Kidney capillary endothelial cell (primary cell): Measurements from ENCODE around the gene PRKCZ.
A peak's percentile ranks its signal among the peaks of the same experiment; 100 is the strongest.

Experiments
- DNase-seq: peaks from one replicate; pipeline ENCODE4 v3.0.0-alpha.2; 2018; ENCODE audit warnings: low spot score

The PRKCZ gene

GRCh38 chr1:2179283-2180013 lies 129.2 kb downstream of the PRKCZ start:
- DNase-seq: no peak

- no peak for DNase-seq
Observed at GRCh38 chr1:2180297-2181245, 130.4 kb downstream of the PRKCZ start.

DNA sequence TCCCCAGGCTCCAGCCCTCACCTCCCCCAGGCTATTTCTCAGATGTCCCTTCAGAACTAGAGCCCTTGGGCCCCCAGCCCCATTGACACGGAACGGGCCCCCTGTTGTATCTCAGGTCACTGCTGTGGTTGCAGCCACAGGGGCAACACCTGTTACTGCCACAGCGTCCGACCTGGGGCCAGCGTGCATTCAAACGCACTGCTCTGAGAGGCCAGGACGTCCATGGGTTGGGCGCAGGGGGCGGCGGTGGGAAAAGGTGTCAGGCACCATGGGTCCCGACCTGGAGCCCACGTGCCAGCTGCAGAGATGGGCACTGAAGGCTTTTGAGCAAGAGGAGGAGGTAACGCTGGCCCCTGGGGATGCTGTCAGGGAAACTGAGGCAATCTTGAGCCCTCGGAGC lies 131.1 kb downstream of the PRKCZ start:
- no peak for DNase-seq

DNA sequence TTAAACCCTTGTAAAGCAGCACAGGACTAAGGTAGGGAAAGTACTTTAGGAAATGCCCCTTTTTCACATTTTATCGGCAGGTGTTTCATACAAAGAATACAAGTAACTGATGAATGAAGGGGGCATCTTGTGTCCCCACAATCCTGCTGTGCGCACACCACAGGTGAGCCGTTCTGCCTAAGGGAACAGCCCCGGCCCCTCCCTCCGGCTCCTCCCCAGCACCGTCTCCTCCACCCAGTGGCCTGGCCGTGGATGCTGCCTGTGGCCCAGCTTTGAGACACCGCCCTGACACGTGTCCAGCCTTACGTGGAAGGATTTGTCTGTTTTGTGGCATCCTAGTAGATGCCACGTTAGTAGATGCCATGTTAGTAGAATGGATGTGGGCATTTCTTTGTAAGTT lies 131.5 kb downstream of the PRKCZ start:
- DNase-seq: no peak

DNA sequence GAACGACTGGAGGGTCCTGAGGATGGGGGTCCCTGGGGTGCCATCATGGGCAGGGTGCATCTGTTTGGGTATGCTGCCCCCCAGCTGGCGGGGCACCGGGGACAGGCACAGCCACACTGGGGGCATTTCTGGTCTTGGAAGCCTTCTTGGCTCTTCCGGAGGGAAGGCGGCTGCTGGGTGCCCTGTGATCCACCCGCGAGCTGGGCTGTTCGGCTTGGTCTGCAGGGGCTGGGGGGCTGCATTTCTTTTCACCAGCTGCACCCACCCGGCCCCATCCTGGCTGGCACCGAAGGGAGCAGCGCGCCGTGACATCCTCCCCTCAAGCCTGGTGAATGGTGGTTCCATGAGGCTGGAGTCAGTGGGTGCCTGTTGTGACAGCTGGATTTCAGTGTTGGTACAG lies 132.2 kb downstream of the PRKCZ start:
- DNase-seq: no peak

DNA sequence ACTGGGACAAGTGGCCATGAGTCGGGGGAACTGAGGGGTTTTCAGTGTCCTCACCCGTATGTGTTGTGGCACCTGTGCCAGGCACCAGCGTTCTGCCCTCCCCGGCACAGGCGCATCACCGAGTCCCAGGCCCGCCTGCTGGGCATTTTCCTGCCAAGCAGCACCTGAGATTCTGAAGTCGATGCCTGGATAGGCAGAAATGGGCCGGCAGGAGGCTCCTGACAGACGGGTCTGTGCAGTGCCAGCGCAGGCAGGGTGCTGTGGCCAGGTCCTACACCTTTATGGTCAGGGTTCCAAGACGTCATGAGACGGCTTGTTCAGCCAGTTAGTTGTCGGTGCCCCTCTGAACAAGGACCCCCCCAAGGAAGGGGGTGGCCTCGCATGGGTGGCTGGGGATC lies 133.7 kb downstream of the PRKCZ start:
- no peak for DNase-seq

GRCh38 chr1:2184531-2184930 lies 134.3 kb downstream of the PRKCZ start:
- DNase-seq: no peak

DNA sequence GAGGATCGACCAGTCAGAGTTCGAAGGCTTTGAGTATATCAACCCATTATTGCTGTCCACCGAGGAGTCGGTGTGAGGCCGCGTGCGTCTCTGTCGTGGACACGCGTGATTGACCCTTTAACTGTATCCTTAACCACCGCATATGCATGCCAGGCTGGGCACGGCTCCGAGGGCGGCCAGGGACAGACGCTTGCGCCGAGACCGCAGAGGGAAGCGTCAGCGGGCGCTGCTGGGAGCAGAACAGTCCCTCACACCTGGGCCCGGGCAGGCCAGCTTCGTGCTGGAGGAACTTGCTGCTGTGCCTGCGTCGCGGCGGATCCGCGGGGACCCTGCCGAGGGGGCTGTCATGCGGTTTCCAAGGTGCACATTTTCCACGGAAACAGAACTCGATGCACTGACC lies 134.7 kb downstream of the PRKCZ start:
- no peak for DNase-seq

GRCh38 chr1:2185880-2186855 lies 136.0 kb downstream of the PRKCZ start:
- DNase-seq: no peak

GRCh38 chr1:2186901-2187300 lies 136.7 kb downstream of the PRKCZ start:
- no peak for DNase-seq

DNA sequence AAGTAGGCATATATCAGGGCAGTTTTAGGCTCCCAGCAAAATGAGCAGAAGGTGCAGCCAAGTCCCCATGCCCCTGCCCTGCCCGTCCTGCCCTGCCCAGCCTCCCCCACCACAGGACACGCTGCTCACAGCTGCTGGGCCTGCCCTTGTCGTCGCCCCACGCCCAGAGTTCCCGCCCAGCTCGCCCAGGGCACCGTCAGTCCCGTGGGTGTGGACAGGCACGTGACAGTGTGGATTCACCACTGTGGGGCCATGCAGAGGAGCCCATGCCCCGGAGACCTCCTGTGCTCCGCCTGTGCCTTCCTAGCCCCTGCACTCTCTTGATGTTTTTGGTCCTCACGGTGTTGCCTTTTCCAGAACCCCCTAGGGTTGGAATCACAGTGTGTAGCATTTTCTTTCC lies 137.4 kb downstream of the PRKCZ start:
- no peak for DNase-seq

DNA sequence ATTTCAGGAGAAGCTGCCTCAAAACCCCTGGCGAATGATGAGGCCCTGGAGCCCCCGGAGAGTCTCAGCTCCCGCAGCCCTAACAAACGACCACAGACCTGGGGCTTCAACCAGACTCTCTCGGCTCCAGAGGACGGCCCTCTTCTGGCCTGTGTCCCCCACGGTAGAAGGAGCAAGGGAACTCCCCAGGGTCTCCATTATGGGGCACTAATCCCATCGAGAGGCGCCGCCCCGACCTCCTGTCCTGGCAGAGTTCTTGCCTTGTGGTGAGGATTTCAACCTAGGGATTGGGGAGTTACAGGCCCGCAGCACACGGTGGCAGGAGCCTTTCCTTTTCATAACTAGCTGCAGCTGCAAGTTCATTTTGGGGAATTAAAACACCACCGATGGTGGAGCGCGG lies 138.1 kb downstream of the PRKCZ start:
- no peak for DNase-seq

GRCh38 chr1:2189459-2190425 lies 139.5 kb downstream of the PRKCZ start:
- DNase-seq: peak; percentile 89

- no peak for DNase-seq
Observed at GRCh38 chr1:2190491-2190976, 140.3 kb downstream of the PRKCZ start.

DNA sequence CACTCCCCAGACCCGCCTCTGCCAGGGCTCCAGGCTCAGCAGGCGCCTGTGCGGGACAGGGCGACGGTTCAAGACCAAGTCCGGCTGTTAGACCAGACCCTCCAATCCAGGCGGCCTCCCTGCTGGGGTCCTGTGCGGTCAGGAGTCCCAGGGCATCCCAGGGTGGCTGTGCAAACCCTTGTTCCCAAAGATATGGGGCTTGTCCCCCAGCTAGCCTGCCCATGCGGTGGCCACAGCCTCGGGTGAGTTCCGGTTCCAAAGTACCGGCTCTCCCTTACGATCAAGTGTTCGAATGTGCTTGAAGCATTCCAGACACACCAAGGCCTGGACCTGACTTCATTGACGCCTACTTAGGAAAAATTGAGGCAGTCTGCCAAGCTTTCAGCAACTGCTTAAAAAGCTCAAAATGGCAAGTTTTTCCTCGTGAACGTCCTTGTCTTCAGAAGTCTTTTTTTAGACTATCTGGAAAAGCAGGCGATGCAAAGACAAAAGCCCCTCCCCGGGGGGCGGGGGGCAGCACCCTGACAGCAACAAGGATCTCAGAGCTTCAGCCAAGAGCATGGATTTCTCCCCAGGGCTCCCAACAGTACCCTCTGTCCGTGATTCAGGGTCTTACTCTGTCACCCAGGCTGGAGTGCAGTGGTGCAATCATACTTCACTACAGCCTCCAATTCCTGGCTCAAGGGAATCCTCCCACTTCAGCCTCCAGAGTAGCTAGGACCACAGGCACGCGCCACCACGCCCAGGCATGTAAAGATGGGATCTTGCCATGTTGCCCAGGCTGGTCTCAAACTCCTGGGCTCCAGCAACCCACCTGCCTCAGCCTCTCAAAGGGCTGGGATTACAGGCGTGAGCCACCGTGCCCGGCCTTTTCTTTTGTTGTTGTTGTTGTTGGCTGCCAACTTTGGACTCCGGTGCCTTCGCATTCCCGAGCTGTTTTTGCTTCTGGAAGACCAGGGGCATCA lies 142.1 kb downstream of the PRKCZ start:
- no peak for DNase-seq

GRCh38 chr1:2193514-2194281 lies 143.5 kb downstream of the PRKCZ start:
- DNase-seq: no peak

DNA sequence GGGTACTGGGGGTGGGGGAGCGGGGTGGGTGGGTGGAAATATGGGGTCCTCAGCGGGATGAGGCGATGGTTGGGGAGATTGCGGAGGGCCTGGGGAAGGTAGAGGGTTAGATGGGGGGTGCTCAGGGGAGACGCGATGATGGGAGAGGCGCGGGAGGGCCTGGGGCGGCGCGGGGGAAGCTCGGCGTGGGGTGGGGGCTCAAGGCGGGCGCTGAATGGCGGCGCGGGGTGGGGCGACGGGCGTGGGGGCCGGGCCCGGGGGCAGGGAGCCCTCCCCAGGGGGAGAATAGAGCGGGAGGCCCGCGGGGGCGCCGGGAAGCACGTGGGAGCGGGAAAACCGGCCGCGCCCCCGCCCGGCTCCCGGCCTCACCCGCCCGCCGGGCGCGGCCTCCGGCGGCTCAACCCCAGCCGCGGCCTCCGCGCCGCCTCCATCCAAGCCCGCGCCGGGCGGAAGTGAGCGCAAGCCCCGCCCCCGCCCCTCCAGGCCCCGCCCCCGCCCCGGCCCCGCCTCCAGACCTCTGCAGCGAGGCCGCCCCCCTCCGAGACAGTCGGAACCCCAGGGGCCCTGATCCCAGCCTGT lies 144.2 kb downstream of the PRKCZ start, which contains the start of gene FAAP20:
TSS of gene FAAP20 (minus strand) at position 454 of the 579 bp plus-strand sequence. CDS start at position 431, 23 bp downstream.
- DNase-seq: peak; percentile 40
